ENCODE measurements around the gene TMEM9B. TPM values are rescaled to one million over a fixed set of nuclear protein-coding genes. Genes with fewer than 3 reads are reported as not detected.

TMEM9B gene
- polyA plus RNA-seq, 1 of the 3 experiments (the other 2 are of a cell fraction) = 21.8 TPM

DNA sequence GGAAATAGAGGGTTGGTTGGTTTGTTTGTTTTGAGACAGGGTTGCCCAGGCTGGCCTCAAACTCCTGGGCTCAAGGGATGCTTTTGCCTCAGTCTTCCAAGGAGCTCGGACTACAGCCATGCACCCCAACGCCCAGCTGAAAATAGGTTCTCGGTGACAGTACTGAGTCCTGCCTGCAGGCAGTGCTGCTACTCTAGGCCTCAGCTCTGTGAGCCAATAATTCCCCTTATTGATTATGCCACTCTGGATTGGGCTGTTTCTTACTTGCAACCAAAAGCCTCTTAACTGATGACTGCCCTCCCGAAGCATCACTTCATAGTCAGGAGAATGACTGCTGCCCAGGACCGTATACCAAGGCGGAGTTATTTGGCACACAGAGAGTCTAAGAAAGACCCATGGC lies 30.3 kb downstream of the TMEM9B start:
- ChIA-PET POLR2A (no interaction called here), CTCF (interaction anchor here (0.6 to 1.5 kb wide), 3 partner anchors 8 to 462 kb away, joined by 3 to 4 read pairs (median 3); no protein-coding TSS in a partner anchor)
- H3K36me3 ChIP-seq (replicated peaks in 1 of 2; ENCODE audit: control insufficient read depth in 1 of 2, insufficient read depth in 2 of 2, low read length in 1 of 2) = no peaks in the 10 kb centered on the region
- no peak overlapping the region for H2AFZ ChIP-seq (ENCODE audit: low read depth)
- 91% methylated on average over 6 of the region's 6 CpGs for WGBS (ENCODE audit: low lambda C conversion rate)
- H3K27ac ChIP-seq (ENCODE audit: low read depth in 2 of 2, low read length in 1 of 2) = no peak overlapping the region
- DNase-seq = no peak
- H3K9me2 ChIP-seq = no peaks in the 10 kb centered on the region
- peaks cover 5% of the 10 kb centered on the region for H3F3A ChIP-seq (replicated peaks; ENCODE audit: insufficient read depth)
- no peak for TF ChIP-seq CHD2 (IDR thresholded peaks at IDR 0.05; ENCODE audit: low read length, partially characterized antibody)
- no peak for TF ChIP-seq MEF2A (IDR thresholded peaks at IDR 0.05; ENCODE audit: borderline replicate concordance, low read depth)
- TF ChIP-seq, protein P1, sequence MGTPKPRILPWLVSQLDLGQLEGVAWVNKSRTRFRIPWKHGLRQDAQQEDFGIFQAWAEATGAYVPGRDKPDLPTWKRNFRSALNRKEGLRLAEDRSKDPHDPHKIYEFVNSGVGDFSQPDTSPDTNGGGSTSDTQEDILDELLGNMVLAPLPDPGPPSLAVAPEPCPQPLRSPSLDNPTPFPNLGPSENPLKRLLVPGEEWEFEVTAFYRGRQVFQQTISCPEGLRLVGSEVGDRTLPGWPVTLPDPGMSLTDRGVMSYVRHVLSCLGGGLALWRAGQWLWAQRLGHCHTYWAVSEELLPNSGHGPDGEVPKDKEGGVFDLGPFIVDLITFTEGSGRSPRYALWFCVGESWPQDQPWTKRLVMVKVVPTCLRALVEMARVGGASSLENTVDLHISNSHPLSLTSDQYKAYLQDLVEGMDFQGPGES (IDR thresholded peaks at IDR 0.05; ENCODE audit: low read depth, low read length) = no peak
- no peak for TF ChIP-seq MXI1 (IDR thresholded peaks at IDR 0.05; ENCODE audit: low read depth, low read length)
- TF ChIP-seq, protein P2, sequence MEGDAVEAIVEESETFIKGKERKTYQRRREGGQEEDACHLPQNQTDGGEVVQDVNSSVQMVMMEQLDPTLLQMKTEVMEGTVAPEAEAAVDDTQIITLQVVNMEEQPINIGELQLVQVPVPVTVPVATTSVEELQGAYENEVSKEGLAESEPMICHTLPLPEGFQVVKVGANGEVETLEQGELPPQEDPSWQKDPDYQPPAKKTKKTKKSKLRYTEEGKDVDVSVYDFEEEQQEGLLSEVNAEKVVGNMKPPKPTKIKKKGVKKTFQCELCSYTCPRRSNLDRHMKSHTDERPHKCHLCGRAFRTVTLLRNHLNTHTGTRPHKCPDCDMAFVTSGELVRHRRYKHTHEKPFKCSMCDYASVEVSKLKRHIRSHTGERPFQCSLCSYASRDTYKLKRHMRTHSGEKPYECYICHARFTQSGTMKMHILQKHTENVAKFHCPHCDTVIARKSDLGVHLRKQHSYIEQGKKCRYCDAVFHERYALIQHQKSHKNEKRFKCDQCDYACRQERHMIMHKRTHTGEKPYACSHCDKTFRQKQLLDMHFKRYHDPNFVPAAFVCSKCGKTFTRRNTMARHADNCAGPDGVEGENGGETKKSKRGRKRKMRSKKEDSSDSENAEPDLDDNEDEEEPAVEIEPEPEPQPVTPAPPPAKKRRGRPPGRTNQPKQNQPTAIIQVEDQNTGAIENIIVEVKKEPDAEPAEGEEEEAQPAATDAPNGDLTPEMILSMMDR (IDR thresholded peaks at IDR 0.05) = no peak
- no peak for TF ChIP-seq GATA2 (CRISPR knock-in tag; IDR thresholded peaks at IDR 0.05)
- no peak for TF ChIP-seq RCOR1 (IDR thresholded peaks at IDR 0.05; ENCODE audit: low read length)
- no peak for TF ChIP-seq GABPA (IDR thresholded peaks at IDR 0.05; ENCODE audit: low read depth)
- no peak for TF ChIP-seq NFIC (IDR thresholded peaks at IDR 0.05; ENCODE audit: borderline replicate concordance)
- no peak for TF ChIP-seq YY1 (IDR thresholded peaks at IDR 0.05; ENCODE audit: low read depth)
- TF ChIP-seq FOXJ3 (CRISPR knock-in tag; IDR thresholded peaks at IDR 0.05) = no peak
- H3K9ac ChIP-seq = no peak overlapping the region
- H3K9me3 ChIP-seq = no peaks in the 10 kb centered on the region
- H3K79me2 ChIP-seq (ENCODE audit: insufficient read depth) = no peaks in the 10 kb centered on the region; the same call in 1 of the 2 replicates
- no peak overlapping the region for H3K4me3 ChIP-seq (ENCODE audit: low read depth in 2 of 2, low read length in 1 of 2)
- H4K20me1 ChIP-seq (ENCODE audit: insufficient read depth) = no peaks in the 10 kb centered on the region
- no peak overlapping the region for H3K4me2 ChIP-seq
- H3K4me1 ChIP-seq (ENCODE audit: control insufficient read depth in 1 of 2, insufficient read depth in 2 of 2, low read depth in 1 of 2, low read length in 1 of 2) = 0 out of 4 replicates have a peak, but pooled peaks cover 0 to 4% of the 10 kb centered on the region in 2 experiments
- H3K27me3 ChIP-seq (ENCODE audit: insufficient read depth) = no peaks in the 10 kb centered on the region

DNA sequence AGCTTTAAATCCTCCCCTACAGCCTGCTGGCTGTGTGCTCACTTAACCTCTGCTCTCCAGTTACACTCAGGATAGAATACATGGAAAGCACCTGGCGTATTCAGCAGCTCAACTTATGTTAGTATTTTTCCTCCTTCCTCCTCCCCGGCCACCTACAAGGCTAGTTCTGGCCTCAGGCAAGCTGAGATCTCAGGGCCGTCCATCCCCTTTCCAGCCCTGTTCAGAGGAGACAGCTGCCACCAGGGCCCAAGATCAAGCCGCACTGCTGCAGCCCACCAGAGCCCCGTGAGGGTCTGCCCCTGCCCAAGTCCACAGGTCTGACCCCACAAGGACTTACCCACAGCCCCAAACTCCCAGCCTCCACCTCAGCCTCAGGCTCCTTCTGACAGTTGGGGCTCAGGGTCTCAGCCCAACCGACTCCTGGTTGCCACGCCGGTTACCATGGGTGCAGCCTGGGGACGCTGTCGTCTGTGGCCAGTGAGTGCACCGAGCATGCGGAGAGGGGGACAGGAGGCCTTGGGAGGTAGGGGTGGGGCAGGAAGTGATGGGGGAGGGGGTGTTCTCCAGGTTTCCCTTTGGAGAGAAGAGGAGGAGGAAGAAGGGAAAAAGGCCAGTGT lies 31.6 kb downstream of the TMEM9B start, which contains the start of gene C11orf16:
C11orf16 (minus strand) TSS at position 384 of the 617 bp plus-strand sequence. CDS start 639 bp downstream, outside the sequence.
- no peak within 1 kb of the TSS for H2AFZ ChIP-seq (ENCODE audit: low read depth)
- no peaks in the 10 kb centered on the region for H3K9me3 ChIP-seq
- POLR2A ChIA-PET = no interaction called here

More for the DNA sequence above, 31.6 kb downstream of the TMEM9B start, which contains the start of gene C11orf16:
- whole genome bisulfite sequencing (ENCODE audit: low lambda C conversion rate) = 96% methylated on average over 11 of the region's 12 CpGs
- DNase-seq = no peak
- H3F3A ChIP-seq (replicated peaks; ENCODE audit: insufficient read depth) = peaks cover 5% of the 10 kb centered on the region
- H3K9me2 ChIP-seq = no peaks in the 10 kb centered on the region
- no peak within 1 kb of the TSS for H3K4me3 ChIP-seq (ENCODE audit: low read depth in 2 of 2, low read length in 1 of 2)
- H3K36me3 ChIP-seq (replicated peaks in 1 of 2; ENCODE audit: control insufficient read depth in 1 of 2, insufficient read depth in 2 of 2, low read length in 1 of 2) = no peaks in the 10 kb centered on the region
- H3K4me2 ChIP-seq = no peak within 1 kb of the TSS
- H3K9ac ChIP-seq = no peak within 1 kb of the TSS
- CTCF ChIA-PET = interaction anchor here (0.9 to 1.6 kb wide), 2 partner anchors 19 to 27 kb away, joined by 4 read pairs; no protein-coding TSS in a partner anchor
- H3K79me2 ChIP-seq (ENCODE audit: insufficient read depth) = no peaks in the 10 kb centered on the region
- H3K4me1 ChIP-seq (ENCODE audit: control insufficient read depth in 1 of 2, insufficient read depth in 2 of 2, low read depth in 1 of 2, low read length in 1 of 2) = 0 out of 4 replicates have a peak, but pooled peaks cover 0 to 4% of the 10 kb centered on the region in 2 experiments
- no peaks in the 10 kb centered on the region for H4K20me1 ChIP-seq (ENCODE audit: insufficient read depth)
- TF ChIP-seq RXRA (IDR thresholded peaks at IDR 0.05; ENCODE audit: borderline replicate concordance, low read depth) = no peak
- TF ChIP-seq, protein P3, sequence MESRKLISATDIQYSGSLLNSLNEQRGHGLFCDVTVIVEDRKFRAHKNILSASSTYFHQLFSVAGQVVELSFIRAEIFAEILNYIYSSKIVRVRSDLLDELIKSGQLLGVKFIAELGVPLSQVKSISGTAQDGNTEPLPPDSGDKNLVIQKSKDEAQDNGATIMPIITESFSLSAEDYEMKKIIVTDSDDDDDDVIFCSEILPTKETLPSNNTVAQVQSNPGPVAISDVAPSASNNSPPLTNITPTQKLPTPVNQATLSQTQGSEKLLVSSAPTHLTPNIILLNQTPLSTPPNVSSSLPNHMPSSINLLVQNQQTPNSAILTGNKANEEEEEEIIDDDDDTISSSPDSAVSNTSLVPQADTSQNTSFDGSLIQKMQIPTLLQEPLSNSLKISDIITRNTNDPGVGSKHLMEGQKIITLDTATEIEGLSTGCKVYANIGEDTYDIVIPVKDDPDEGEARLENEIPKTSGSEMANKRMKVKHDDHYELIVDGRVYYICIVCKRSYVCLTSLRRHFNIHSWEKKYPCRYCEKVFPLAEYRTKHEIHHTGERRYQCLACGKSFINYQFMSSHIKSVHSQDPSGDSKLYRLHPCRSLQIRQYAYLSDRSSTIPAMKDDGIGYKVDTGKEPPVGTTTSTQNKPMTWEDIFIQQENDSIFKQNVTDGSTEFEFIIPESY (IDR thresholded peaks at IDR 0.05; ENCODE audit: borderline replicate concordance, low read depth) = no peak
- TF ChIP-seq, protein P4, sequence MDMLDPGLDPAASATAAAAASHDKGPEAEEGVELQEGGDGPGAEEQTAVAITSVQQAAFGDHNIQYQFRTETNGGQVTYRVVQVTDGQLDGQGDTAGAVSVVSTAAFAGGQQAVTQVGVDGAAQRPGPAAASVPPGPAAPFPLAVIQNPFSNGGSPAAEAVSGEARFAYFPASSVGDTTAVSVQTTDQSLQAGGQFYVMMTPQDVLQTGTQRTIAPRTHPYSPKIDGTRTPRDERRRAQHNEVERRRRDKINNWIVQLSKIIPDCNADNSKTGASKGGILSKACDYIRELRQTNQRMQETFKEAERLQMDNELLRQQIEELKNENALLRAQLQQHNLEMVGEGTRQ (IDR thresholded peaks at IDR 0.05; ENCODE audit: borderline replicate concordance, low read depth, low read length) = no peak
- TF ChIP-seq FOXJ3 (CRISPR knock-in tag; IDR thresholded peaks at IDR 0.05) = no peak
- TF ChIP-seq ELF1 (IDR thresholded peaks at IDR 0.05) = no peak
- no peak for TF ChIP-seq EP300 (IDR thresholded peaks at IDR 0.05; ENCODE audit: borderline replicate concordance in 1 of 2, low read depth in 1 of 2, low read length in 1 of 2)
- no peak for TF ChIP-seq FOSL2 (IDR thresholded peaks at IDR 0.05; ENCODE audit: borderline replicate concordance, low read depth)
- no peak for TF ChIP-seq RCOR1 (IDR thresholded peaks at IDR 0.05; ENCODE audit: low read length)
- TF ChIP-seq RFX5 (IDR thresholded peaks at IDR 0.05; ENCODE audit: low read length) = no peak
- TF ChIP-seq, protein P1 (IDR thresholded peaks at IDR 0.05; ENCODE audit: low read depth, low read length) = no peak
- no peak for TF ChIP-seq SMC3 (IDR thresholded peaks at IDR 0.05; ENCODE audit: low read depth, low read length)
- no peak for TF ChIP-seq POLR2AphosphoS5 (IDR thresholded peaks at IDR 0.05; ENCODE audit: low read depth, low read length)
- no peak within 1 kb of the TSS for H3K27ac ChIP-seq (ENCODE audit: low read depth in 2 of 2, low read length in 1 of 2)
- H3K27me3 ChIP-seq (ENCODE audit: insufficient read depth) = no peaks in the 10 kb centered on the region
